SU-DHL-6 (cell line): ENCODE data around the gene EGLN2.

Source experiments
- CTCF ChIP-seq: fragments of 200-600 bp; sonication (generic); IDR thresholded peaks from one replicate; pipeline ENCODE4 v1.5.1; 2017; ENCODE audit warnings: antibody characterized with exemption, mild to moderate bottlenecking, low read length, moderate library complexity; ENCODE audit not compliant: insufficient read depth, poor library complexity, severe bottlenecking
- EZH2phosphoT487 ChIP-seq: fragments of 200-600 bp; sonication (generic), shearing (Covaris generic); conservative IDR thresholded peaks from 2 replicates; pipeline ENCODE4 v1.6.1; 2018; ENCODE audit warnings: mild to moderate bottlenecking, antibody characterized with exemption, low read length, moderate library complexity, mixed read lengths

GRCh38 chr19:40808497-40808896, 9.5 kb downstream of the EGLN2 start:
- TF ChIP-seq CTCF (no peak), EZH2phosphoT487 (no peak)
